Fibroblast of skin of back (primary cell): ENCODE results near the gene IFRD2.
"Not testable (repeated sequence)": the region's sequence is repeated elsewhere in the genome, so short reads cannot be mapped to it uniquely, and the experiment has no call there.

Experiments
- DNase-seq: peaks from one replicate; pipeline ENCODE4 v3.0.0-alpha.2; 2013

IFRD2 gene

DNA sequence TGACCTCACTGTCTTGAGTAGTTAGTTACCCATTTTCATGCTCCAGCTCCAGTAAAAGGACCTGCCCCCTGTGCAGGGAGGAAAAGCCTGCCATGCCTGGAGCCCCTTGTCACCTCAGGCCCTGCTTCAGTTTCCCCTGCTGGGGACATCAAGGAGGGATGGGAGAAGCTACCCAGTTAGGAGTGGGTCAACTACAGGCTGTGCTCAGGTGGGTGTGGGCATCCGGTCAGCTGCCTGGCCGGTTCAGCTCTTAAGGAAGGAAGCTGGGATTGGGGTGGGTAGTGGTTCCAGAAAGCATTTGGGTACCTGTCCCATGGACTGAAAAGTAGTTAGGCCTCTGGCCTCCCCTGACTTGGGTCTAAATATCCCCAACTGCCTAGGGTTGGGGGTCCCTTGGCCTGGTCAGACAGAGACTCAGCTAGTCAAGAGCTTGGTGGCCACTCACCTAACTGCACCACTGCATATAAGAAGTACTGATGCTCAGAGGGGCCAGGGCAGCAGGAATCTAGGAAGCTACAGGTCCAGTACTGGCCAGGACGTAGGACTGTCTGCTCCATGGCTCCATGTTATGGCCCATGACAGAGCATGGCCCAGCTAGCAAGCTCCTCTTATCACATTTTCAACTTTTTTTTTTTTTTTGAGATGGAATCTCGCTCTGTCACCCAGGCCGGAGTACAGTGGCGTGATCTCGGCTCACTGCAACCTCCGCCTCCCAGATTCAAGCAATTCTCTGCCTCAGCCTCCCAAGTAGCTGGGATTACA is 12.8 kb downstream of the IFRD2 start:
- DNase-seq: no peak

DNA sequence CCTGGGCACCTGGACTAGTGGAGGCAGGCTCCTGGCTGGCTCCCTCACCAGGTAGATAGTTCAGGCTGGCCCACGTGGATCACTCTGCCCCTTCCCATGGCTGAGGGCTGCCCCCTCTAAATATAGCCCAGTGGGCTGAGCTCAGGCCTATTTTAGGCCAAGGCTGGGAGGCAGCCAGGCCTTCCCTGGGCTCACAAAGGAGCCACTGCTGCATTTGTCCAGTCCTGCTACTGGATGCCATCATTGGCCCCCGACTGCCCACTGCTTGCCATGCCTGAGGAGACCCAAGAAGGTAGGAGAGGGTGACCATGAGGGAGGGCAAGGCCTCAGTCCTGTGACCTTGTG is 13.4 kb downstream of the IFRD2 start, which contains the start of gene LSMEM2:
LSMEM2 (plus strand) TSS at position 208 of the 345 bp plus-strand sequence; CDS start at position 235, 27 bp downstream.
- DNase-seq: no peak

DNA sequence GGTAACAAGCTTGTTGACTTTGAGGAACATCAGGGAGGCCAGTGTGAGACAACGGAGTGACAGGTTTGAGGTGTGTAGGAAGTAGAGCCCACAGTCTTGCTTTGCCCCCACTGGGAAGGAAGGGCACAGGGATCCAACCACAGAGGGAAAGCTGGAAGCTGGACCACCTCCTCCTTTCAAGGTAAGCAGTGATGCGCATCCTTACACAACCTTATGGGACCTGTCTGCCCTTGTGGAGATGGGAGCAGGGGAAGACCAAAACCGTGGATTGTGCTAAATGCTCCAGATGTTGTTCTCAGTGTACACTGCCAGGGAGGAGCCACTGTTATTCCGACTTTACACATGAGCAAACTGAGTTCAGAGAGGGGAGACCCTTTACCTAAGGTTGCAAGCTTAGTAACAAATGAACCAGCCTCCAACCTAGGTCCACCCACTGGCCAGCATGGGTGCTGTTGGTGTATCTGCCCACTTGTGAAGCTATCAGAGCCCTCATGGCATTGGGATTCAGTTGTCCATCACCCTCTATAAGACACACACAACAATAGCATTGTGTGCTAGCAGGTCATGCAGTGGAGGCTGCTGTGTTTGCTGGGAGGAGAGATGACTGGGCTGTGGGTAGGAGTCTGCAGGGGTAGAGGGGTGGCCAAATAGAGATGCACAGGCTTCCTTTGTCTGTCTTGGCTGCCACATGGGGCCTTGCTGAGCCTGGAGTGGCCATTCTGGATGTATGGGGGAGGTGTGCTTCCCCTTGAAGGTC is 13.9 kb downstream of the IFRD2 start:
- DNase-seq: no peak

DNA sequence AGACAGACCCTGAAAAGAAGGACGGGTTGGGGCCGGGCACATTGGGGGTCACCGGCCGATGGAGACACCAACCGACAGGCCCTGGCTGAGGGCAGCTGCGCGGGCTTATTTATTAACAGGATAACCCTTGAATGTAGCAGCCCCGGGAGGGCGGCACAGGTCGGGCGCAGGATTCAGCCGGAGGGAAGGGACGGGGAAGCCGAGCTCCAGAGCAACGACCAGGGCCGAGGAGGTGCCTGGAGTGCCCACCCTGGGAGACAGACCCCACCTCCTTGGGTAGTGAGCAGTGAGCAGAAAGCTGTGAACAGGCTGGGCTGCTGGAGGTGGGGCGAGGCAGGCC is 15.5 kb downstream of the IFRD2 start:
- no peak for DNase-seq

DNA sequence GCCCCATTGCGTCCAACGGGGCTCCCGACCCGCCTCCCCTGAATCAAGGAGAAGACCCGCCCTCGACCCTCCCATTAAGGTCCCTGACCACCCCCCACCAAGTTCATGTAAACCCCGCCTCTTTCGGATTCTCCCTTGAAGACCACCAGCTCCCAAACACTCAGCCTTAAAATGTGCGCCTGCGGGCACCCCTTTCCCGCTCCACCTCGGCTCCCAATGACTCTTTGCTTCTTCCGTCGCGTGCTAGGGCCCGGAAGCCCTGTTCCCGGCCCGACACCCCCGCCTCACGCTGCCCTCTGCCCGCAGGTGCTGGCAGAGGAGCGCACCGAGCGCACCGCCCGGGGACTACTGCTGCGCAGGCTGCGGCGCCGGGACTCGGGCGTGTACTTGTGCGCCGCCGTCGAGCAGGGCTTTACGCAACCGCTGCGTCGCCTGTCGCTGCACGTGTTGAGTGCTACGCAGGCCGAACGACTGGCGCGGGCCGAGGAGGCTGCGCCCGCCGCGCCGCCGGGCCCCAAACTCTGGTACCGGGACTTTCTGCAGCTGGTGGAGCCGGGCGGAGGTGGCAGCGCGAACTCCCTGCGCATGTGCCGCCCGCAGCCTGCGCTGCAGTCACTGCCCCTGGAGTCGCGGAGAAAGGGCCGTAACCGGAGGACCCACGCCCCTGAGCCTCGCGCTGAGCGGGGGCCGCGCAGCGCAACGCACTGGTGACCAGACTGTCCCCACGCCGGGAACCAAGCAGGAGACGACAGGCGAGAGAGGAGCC is 16.1 kb downstream of the IFRD2 start:
- DNase-seq: no peak

DNA sequence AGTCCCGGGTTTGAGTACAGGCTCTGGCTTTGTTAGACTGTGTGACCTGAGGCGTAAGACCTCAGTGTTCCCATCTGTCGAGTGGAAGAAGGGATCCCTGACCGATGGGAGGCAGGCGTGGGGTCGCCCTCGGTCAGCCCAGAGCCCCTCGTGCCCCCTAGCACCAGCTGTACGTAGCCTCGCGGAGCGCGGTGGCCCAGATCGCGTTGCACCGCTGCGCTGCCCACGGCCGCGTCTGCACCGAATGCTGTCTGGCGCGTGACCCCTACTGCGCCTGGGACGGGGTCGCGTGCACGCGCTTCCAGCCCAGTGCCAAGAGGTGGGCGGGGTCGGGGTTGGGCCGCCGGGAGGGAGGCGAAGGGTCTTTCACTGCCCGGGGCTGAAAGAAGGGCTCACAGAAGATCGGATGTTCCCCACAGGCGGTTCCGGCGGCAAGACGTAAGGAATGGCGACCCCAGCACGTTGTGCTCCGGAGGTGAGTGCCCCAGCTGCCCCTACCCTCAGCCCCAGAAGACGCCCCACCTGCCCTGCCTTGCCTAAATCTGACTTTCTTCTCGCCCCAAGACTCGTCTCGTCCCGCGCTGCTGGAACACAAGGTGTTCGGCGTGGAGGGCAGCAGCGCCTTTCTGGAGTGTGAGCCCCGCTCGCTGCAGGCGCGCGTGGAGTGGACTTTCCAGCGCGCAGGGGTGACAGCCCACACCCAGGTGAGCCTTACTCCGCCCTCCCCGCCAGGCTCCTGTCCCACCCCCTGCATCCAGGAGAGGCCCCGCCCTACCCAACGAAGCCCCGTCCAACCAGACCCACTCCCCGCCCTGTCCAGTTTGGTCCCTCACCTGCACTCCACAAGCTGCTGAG is 16.9 kb downstream of the IFRD2 start:
- DNase-seq: no peak

DNA sequence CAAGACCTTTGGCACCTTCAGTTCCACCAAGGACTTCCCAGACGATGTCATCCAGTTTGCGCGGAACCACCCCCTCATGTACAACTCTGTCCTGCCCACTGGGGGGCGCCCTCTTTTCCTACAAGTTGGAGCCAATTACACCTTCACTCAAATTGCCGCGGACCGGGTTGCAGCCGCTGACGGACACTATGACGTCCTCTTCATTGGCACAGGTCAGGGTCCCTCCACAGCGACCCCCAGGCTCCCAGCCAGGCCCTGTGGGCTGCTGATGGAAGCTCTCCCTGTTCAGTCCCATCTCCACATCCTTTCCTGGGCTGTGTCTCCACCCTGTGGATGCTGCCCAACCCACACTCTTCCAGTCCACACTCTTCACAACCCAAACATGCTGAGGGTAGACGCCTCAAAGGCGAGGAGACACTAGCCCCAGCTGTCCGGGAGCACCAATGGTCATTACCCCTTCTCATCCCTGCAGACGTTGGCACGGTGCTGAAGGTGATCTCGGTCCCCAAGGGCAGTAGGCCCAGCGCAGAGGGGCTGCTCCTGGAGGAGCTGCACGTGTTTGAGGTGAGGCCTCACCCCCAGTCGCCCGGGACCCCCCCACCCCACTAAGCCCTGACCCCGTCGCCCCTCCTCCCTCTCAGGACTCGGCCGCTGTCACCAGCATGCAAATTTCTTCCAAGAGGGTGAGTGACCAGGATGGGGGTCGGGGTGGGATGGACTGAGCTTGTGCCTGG is 17.7 kb downstream of the IFRD2 start:
- peak; percentile 53 for DNase-seq

DNA sequence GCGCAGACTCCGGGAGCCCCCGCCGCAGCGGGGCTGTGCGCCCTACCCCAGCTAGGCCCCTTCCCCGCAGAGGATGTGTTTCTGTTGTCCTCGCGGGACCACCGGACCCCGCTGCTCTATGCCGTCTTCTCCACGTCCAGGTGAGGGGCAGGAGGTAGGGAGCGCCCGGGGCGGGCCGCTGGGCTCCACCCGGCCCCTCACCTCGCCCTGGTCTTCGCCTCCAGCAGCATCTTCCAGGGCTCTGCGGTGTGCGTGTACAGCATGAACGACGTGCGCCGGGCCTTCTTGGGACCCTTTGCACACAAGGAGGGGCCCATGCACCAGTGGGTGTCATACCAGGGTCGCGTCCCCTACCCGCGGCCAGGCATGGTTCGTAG is 18.6 kb downstream of the IFRD2 start:
- no peak for DNase-seq

DNA sequence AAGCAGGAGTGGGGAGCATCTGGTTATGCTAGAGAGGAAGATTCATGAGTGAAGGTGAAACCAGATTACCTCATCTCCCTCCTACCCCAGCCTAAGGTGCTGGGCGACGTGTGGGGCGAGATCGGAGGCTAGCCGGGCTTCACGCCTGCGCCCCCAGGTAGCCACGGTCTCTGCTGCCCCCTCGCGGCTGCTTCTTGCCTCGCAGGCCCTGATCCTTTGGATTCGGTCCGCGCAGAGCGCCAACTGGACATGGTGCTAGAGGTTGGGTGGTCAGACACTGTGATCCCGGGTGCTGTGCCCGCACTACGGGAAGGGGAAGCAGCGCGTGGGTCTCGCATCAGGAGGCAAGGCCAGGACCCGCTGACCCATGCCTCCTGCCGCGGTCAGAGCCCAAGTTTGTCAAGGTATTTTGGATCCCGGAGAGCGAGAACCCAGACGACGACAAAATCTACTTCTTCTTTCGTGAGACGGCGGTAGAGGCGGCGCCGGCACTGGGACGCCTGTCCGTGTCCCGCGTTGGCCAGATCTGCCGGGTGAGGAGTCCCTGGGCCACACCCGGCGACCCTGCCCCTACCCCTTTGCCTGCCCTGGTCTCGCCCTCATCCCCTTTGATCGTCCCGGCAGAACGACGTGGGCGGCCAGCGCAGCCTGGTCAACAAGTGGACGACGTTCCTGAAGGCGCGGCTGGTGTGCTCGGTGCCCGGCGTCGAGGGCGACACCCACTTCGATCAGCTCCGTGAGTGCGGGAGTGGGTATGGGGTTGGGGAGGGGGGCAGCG is 19.1 kb downstream of the IFRD2 start:
- DNase-seq: peak; percentile 68

DNA sequence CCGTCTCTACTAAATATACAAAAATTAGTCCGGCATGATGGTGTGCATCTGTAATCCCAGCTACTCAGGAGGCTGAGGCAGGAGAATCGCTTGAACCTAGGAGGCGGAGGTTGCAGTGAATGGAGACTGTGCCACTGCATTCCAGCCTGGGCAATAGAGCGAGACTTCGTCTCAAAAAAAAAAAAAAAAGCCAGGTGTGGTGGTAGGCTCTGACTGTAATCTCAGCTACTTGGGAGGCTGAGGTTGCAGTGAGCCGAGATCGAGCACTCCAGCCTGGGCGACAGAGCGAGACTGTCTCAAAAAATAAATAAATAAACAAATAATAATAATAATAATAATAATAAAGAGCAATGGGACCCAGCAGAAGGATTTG is 19.7 kb downstream of the IFRD2 start:
- DNase-seq: not testable (repeated sequence)

DNA sequence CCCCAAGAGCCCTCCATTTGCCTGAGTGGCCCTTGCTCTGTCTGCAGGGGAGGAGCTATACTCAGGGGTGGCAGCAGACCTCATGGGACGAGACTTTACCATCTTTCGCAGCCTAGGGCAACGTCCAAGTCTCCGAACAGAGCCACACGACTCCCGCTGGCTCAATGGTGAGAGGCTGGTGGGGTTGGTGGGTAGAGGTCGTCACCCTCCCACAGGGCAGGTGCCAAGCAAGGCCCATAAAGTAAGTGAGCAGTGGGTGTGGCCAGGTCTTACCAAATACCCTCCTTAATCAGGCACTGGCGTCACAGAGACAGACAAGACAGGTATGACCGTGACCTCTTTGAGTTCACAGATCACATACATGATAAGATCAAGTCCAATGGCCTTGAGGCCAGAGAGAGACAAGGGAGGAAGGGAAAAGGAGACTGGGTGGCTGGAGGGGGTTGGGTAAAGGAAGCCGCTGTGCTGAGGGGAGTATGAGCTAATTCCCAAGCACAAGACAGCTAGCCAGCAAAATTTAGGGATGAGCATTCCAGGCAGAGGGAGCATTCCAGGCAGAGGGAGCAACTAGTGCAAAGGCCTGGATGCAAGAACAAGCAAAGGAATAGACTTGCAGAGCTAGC is 20.8 kb downstream of the IFRD2 start:
- DNase-seq: no peak

DNA sequence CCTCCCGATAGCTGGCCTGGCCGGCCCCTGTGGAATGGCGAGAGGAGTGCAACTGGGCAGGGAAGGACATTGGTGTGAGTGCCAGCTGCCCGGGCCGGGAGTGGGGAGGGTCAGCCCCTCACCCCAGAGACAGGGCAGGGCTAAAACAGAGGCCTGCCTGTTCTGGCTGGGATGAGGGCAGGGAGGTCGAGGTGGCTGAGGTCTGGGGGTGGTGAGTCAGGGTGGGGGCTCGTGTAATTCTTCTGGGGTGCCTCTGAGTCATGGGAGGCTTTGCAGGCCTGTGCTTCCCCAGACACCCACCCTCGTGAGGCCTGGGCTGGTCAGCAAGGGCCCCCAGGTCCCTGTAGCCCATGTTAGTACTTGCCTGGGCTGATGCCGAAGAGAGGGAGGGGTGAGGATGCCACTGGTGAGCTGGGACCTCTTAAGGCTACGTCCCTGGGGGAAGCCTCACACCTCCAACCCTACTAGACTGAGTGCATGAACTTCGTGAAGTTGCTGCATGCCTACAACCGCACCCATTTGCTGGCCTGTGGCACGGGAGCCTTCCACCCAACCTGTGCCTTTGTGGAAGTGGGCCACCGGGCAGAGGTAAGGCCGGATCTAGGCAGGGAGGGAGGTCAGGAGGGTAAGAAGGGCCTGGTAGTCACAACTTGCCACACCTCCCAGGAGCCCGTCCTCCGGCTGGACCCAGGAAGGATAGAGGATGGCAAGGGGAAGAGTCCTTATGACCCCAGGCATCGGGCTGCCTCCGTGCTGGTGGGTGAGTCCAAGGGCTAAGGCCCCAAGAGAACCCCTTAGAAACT is 21.6 kb downstream of the IFRD2 start:
- no peak for DNase-seq

DNA sequence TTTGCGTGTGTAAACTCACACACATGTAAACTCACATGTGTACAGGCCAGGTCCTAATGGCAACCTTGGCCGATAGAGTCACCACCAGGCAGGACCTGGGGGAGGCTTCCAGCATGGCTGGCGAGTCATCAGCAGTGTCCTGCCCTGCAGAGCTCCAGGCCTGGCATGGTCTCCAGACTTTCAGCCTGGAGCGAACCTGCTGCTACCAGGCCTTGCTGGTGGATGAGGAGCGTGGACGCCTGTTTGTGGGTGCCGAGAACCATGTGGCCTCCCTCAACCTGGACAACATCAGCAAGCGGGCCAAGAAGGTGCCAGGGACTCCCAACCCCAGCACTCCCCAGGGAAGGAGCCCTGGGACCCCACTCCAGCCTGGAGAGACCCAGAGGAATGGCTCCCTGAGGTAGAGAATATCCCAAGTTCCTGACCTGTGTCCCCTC is 22.2 kb downstream of the IFRD2 start:
- DNase-seq: peak; percentile 64

DNA sequence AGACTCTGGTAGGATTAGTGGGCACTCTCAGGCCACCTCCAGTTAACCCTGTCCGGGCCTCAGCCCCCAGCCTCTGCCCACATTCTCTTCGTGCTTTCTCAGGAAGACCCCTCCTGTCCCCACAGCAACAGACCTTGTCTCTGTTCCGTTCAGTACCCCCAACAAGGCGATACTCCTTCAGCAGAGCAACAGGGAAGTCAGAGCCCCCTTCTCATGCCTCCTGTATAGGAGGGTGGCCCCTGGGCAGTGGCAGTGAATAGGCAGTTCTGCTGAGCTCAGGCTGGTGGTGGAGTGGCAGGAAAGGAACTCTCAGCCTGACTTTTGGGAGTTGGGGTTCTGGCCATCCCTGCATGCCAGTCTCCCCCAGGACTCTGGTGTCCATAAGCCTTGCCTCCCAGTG is 22.8 kb downstream of the IFRD2 start:
- DNase-seq: no peak

DNA sequence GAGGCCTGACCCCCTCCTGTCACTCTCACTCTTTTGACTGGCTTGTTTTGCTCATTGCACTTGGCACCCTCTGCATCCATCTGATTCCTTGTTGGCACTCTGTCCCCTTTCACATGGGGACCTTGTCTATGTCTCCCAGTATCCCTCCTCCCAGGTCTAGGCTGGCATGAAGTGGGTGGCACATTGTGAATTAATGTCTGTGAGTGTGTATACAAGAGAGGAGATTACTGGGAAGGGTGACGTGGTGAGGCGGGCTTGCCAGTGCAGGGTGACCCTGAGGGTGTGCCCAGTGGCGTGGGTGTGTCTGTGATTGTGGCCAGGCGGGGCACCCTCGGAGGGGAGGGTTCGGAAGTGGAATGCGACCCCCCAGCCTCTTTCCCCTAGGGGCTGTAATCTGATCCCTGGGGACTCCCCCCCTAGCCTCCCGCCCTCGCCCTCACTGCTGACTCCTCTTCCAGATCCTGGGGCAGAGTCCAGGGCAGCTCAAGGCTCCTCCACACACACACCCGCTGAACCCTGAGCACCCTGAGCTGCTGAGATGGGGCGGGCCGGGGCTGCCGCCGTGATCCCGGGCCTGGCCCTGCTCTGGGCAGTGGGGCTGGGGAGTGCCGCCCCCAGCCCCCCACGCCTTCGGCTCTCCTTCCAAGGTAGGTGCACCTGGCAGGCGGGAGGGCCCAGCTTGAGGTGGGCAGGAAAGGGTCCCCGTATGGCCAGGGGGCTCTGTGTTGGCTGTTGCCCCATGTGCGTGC is 23.4 kb downstream of the IFRD2 start, which contains the start of gene SEMA3B:
SEMA3B (plus strand) TSS at position 445 of the 749 bp plus-strand sequence; CDS start at position 539, 94 bp downstream.
- peak; percentile 69 for DNase-seq

DNA sequence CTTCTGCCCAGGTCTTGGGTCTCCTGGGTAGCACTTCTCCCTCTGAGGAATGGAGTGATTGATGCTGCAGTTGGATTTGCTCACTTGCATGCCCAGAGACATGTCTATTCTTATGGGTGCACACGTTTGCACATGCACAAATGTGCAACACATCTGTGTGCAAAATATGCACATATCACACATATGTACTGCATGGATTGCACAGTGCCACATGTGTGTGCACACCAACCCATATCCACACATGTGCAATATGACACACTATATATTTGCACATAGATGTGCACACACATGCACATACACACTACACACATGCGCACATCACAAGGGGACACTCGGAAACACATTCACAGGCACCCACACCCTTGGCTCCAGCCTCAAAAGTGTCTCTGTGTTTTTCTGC is 24.0 kb downstream of the IFRD2 start:
- no peak for DNase-seq

DNA sequence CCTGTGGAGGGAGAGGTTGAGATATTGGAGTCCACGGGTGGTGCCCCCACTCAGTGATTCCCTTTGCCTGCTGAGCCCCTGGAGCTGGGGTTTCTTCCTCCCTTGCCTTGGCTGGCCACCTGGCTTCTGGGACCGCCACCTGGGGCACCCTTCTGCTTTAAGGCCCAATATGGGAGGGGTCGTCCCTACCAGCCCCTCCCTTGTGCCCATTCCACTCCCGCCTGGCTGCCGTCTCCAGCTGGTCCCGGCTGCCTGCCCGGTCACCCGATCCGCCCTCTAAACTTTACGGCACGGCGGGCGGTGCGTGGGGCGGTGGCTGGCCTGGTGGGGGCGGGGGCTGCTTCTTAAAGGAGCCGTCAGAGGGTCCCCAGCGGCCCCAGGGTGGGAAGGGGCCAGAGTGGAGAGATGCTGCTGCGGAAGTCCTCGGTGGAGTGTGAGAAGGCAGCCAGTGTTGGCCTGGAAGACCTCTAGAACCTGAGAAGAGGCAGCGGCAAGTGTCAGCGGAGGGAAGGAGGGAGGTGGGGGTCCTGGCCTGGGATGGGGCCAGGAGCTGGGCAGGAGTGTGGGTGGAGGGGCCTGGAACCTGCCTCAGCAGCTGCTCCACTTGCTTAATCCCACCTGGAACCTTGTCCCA is 24.8 kb downstream of the IFRD2 start:
- DNase-seq: no peak

DNA sequence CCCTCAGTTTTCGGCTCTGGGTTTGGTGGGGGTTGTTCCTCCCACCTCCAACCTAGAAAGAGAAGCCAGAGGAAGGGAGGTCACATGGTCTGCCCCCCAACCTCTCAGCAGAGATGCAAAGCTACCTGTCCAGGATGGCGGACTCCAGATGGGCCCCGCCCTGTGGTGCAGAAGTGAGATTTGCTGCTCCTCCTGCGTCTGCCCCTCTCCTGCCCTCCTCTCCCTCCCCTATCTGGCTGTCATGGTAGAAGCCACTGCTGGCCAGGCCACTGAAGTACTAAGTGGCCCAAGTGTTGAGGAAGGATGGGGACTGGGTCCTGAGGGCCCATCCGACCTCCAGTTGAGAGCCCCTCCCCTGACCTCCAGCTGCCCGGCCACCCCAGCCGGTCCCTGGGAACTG is 25.4 kb downstream of the IFRD2 start:
- no peak for DNase-seq
